Measurements from ENCODE around the gene IFI16.
"Not testable (repeated sequence)": the region's sequence is repeated elsewhere in the genome, so short reads cannot be mapped to it uniquely, and the experiment has no call there.

The IFI16 gene

GRCh38 chr1:159089184-159089791, 79.6 kb downstream of the IFI16 start:
- Histone ChIP-seq H3K9me3 (ENCODE audit: control insufficient read depth, low read length) (no peaks in the 10 kb centered on the region), H3K27ac (ENCODE audit: insufficient read depth, low read depth, low read length, poor library complexity, severe bottlenecking) (no peak overlapping the region), H3K36me3 (ENCODE audit: control insufficient read depth, insufficient read depth, low read length) (no peaks in the 10 kb centered on the region), H3K4me3 (ENCODE audit: insufficient read depth, low read depth, low read length) (no peak overlapping the region), H3K4me1 (ENCODE audit: control insufficient read depth, insufficient read depth, low read length) (no peaks in the 10 kb centered on the region), H3K27me3 (ENCODE audit: control insufficient read depth, insufficient read depth, low read length, poor library complexity, severe bottlenecking) (no peaks in the 10 kb centered on the region)
- WGBS, 2 experiments, result 90 to 97% methylated on average over 3 of the region's 4 CpGs

GRCh38 chr1:159090286-159091179, 80.8 kb downstream of the IFI16 start:
- no peaks in the 10 kb centered on the region for H3K27me3 ChIP-seq (ENCODE audit: control insufficient read depth, insufficient read depth, low read length, poor library complexity, severe bottlenecking)
- no peak overlapping the region for H3K27ac ChIP-seq (ENCODE audit: insufficient read depth, low read depth, low read length, poor library complexity, severe bottlenecking)
- H3K9me3 ChIP-seq (ENCODE audit: control insufficient read depth, low read length), result no peaks in the 10 kb centered on the region
- no peaks in the 10 kb centered on the region for H3K4me1 ChIP-seq (ENCODE audit: control insufficient read depth, insufficient read depth, low read length)
- 96 to 98% methylated on average over 3 to 4 of the region's 4 CpGs for WGBS, 2 experiments
- no peaks in the 10 kb centered on the region for H3K36me3 ChIP-seq (ENCODE audit: control insufficient read depth, insufficient read depth, low read length)
- no peak overlapping the region for H3K4me3 ChIP-seq (ENCODE audit: insufficient read depth, low read depth, low read length)

- WGBS, 2 experiments, result 94 to 96% methylated on average over 2 of the region's 2 CpGs
- H3K27me3 ChIP-seq (ENCODE audit: control insufficient read depth, insufficient read depth, low read length, poor library complexity, severe bottlenecking), result no peaks in the 10 kb centered on the region
- H3K27ac ChIP-seq (ENCODE audit: insufficient read depth, low read depth, low read length, poor library complexity, severe bottlenecking), result no peak overlapping the region
- H3K4me3 ChIP-seq (ENCODE audit: insufficient read depth, low read depth, low read length), result no peak overlapping the region
- H3K9me3 ChIP-seq (ENCODE audit: control insufficient read depth, low read length), result no peaks in the 10 kb centered on the region
- H3K36me3 ChIP-seq (ENCODE audit: control insufficient read depth, insufficient read depth, low read length), result no peaks in the 10 kb centered on the region
- H3K4me1 ChIP-seq (ENCODE audit: control insufficient read depth, insufficient read depth, low read length), result no peaks in the 10 kb centered on the region
These were observed 81.5 kb downstream of the IFI16 start for GRCh38 chr1:159091180-159091560.

GRCh38 chr1:159091607-159092031, 81.9 kb downstream of the IFI16 start:
- 86 to 87% methylated on average over 1 of the region's 1 CpG for WGBS, 2 experiments
- Histone ChIP-seq H3K27ac (ENCODE audit: insufficient read depth, low read depth, low read length, poor library complexity, severe bottlenecking) (no peak overlapping the region), H3K27me3 (ENCODE audit: control insufficient read depth, insufficient read depth, low read length, poor library complexity, severe bottlenecking) (no peaks in the 10 kb centered on the region), H3K9me3 (ENCODE audit: control insufficient read depth, low read length) (no peaks in the 10 kb centered on the region), H3K36me3 (ENCODE audit: control insufficient read depth, insufficient read depth, low read length) (no peaks in the 10 kb centered on the region), H3K4me1 (ENCODE audit: control insufficient read depth, insufficient read depth, low read length) (no peaks in the 10 kb centered on the region), H3K4me3 (ENCODE audit: insufficient read depth, low read depth, low read length) (no peak overlapping the region)

- Histone ChIP-seq H3K36me3 (ENCODE audit: control insufficient read depth, insufficient read depth, low read length) (no peaks in the 10 kb centered on the region), H3K27me3 (ENCODE audit: control insufficient read depth, insufficient read depth, low read length, poor library complexity, severe bottlenecking) (no peaks in the 10 kb centered on the region), H3K4me3 (ENCODE audit: insufficient read depth, low read depth, low read length) (no peak overlapping the region), H3K9me3 (ENCODE audit: control insufficient read depth, low read length) (no peaks in the 10 kb centered on the region), H3K4me1 (ENCODE audit: control insufficient read depth, insufficient read depth, low read length) (no peaks in the 10 kb centered on the region), H3K27ac (ENCODE audit: insufficient read depth, low read depth, low read length, poor library complexity, severe bottlenecking) (no peak overlapping the region)
- WGBS, 2 experiments, result 61 to 65% methylated on average over 3 of the region's 3 CpGs
These were observed 82.5 kb downstream of the IFI16 start for GRCh38 chr1:159092036-159092760.

- 87 to 93% methylated on average over 3 of the region's 3 CpGs for WGBS, 2 experiments
- H3K27me3 ChIP-seq (ENCODE audit: control insufficient read depth, insufficient read depth, low read length, poor library complexity, severe bottlenecking), result no peaks in the 10 kb centered on the region
These were observed 88.9 kb downstream of the IFI16 start for GRCh38 chr1:159098596-159098995.

GRCh38 chr1:159100589-159100988, 90.9 kb downstream of the IFI16 start:
- Histone ChIP-seq H3K27me3 (ENCODE audit: control insufficient read depth, insufficient read depth, low read length, poor library complexity, severe bottlenecking) (no peaks in the 10 kb centered on the region), H3K4me1 (ENCODE audit: control insufficient read depth, insufficient read depth, low read length) (no peaks in the 10 kb centered on the region), H3K9me3 (ENCODE audit: control insufficient read depth, low read length) (no peaks in the 10 kb centered on the region), H3K27ac (ENCODE audit: insufficient read depth, low read depth, low read length, poor library complexity, severe bottlenecking) (no peak overlapping the region), H3K4me3 (ENCODE audit: insufficient read depth, low read depth, low read length) (no peak overlapping the region), H3K36me3 (ENCODE audit: control insufficient read depth, insufficient read depth, low read length) (no peaks in the 10 kb centered on the region)
- 93 to 97% methylated on average over 1 of the region's 1 CpG for WGBS, 2 experiments

More at GRCh38 chr1:159098596-159098995, 88.9 kb downstream of the IFI16 start:
- Histone ChIP-seq H3K9me3 (ENCODE audit: control insufficient read depth, low read length) (no peaks in the 10 kb centered on the region), H3K27ac (ENCODE audit: insufficient read depth, low read depth, low read length, poor library complexity, severe bottlenecking) (no peak overlapping the region), H3K36me3 (ENCODE audit: control insufficient read depth, insufficient read depth, low read length) (no peaks in the 10 kb centered on the region), H3K4me3 (ENCODE audit: insufficient read depth, low read depth, low read length) (no peak overlapping the region), H3K4me1 (ENCODE audit: control insufficient read depth, insufficient read depth, low read length) (no peaks in the 10 kb centered on the region)

- H3K27me3 ChIP-seq (ENCODE audit: control insufficient read depth, insufficient read depth, low read length, poor library complexity, severe bottlenecking); H3K4me1 ChIP-seq (ENCODE audit: control insufficient read depth, insufficient read depth, low read length); H3K27ac ChIP-seq (ENCODE audit: insufficient read depth, low read depth, low read length, poor library complexity, severe bottlenecking); H3K4me3 ChIP-seq (ENCODE audit: insufficient read depth, low read depth, low read length); H3K36me3 ChIP-seq (ENCODE audit: control insufficient read depth, insufficient read depth, low read length); H3K9me3 ChIP-seq (ENCODE audit: control insufficient read depth, low read length): not testable (repeated sequence)
- WGBS, 2 experiments, result 87 to 91% methylated on average over 3 of the region's 3 CpGs
These were observed 93.3 kb downstream of the IFI16 start for GRCh38 chr1:159103021-159103420.

All from ectodermal cell (in vitro differentiated cells).